ENCODE data around the gene EYA2. TPM values are rescaled to one million over a fixed set of nuclear protein-coding genes. Genes with fewer than 3 reads are reported as not detected.
"Not testable (repeated sequence)": the region's sequence is repeated elsewhere in the genome, so short reads cannot be mapped to it uniquely, and the experiment has no call there.

The EYA2 gene
- total RNA-seq, 1 donor from 2014 or later, result 1.8 TPM

GRCh38 chr20:46959081-46959692, 64.5 kb downstream of the EYA2 start:
- H3K27me3 Mint-ChIP-seq (ENCODE audit: insufficient read depth, low read depth), result peaks cover 12% of the 10 kb centered on the region
- Histone ChIP-seq H3K36me3 (no peaks in the 10 kb centered on the region), H3K79me2 (ENCODE audit: low read depth) (no peaks in the 10 kb centered on the region), H2AFZ (replicated peaks) (no peak overlapping the region), H3K4me1 (peaks cover 8% of the 10 kb centered on the region), H3K9ac (no peak overlapping the region), H4K20me1 (ENCODE audit: low read depth) (no peaks in the 10 kb centered on the region), H3K27me3 (no peaks in the 10 kb centered on the region), H3K27ac (no peak overlapping the region), H3K4me3 (no peak overlapping the region), H3F3A (ENCODE audit: low read depth) (no peaks in the 10 kb centered on the region), H3K9me3 (ENCODE audit: low read depth) (no peaks in the 10 kb centered on the region), H3K4me2 (no peak overlapping the region)
- TF ChIP-seq CTCF (IDR thresholded peaks at IDR 0.05), result no peak
- TF ChIP-seq EZH2 (IDR thresholded peaks at IDR 0.05), result no peak
- no peak for DNase-seq (ENCODE audit: low spot score)
- H3K4me3 Mint-ChIP-seq, result no peak overlapping the region
- peaks cover 7% of the 10 kb centered on the region for H3K9me3 Mint-ChIP-seq
- peaks cover 27% of the 10 kb centered on the region for H3K4me1 Mint-ChIP-seq
- peak overlapping the region; percentile 64 for H3K27ac Mint-ChIP-seq
- H3K36me3 Mint-ChIP-seq, result no peaks in the 10 kb centered on the region

GRCh38 chr20:46959821-46960220, 65.2 kb downstream of the EYA2 start:
- no peak overlapping the region for H3K27ac ChIP-seq

GRCh38 chr20:46960536-46960935, 65.9 kb downstream of the EYA2 start:
- Histone ChIP-seq H4K20me1 (ENCODE audit: low read depth) (no peaks in the 10 kb centered on the region), H3K4me1 (peaks cover 8% of the 10 kb centered on the region), H3K9me3 (ENCODE audit: low read depth) (no peaks in the 10 kb centered on the region), H3K36me3 (no peaks in the 10 kb centered on the region), H3K4me3 (no peak overlapping the region), H3K4me2 (no peak overlapping the region), H3F3A (ENCODE audit: low read depth) (no peaks in the 10 kb centered on the region), H3K27me3 (no peaks in the 10 kb centered on the region), H3K27ac (no peak overlapping the region), H2AFZ (replicated peaks) (peak overlapping the region; percentile 42), H3K79me2 (ENCODE audit: low read depth) (no peaks in the 10 kb centered on the region), H3K9ac (no peak overlapping the region)
- H3K27ac Mint-ChIP-seq, result no peak overlapping the region
- TF ChIP-seq EZH2phosphoT487 (IDR thresholded peaks at IDR 0.05) (no peak), EZH2 (IDR thresholded peaks at IDR 0.05) (no peak), CTCF (IDR thresholded peaks at IDR 0.05) (no peak)
- H3K27me3 Mint-ChIP-seq (ENCODE audit: insufficient read depth, low read depth), result peaks cover 12% of the 10 kb centered on the region
- DNase-seq (ENCODE audit: low spot score), result no peak
- H3K36me3 Mint-ChIP-seq, result no peaks in the 10 kb centered on the region
- no peak overlapping the region for H3K4me3 Mint-ChIP-seq
- H3K9me3 Mint-ChIP-seq, result peaks cover 7% of the 10 kb centered on the region
- peaks cover 24% of the 10 kb centered on the region for H3K4me1 Mint-ChIP-seq

More at GRCh38 chr20:46959821-46960220, 65.2 kb downstream of the EYA2 start:
- H3K27ac Mint-ChIP-seq, result peak overlapping the region; percentile 64
- H3F3A ChIP-seq (ENCODE audit: low read depth), result no peaks in the 10 kb centered on the region
- no peaks in the 10 kb centered on the region for H3K79me2 ChIP-seq (ENCODE audit: low read depth)
- H3K4me3 Mint-ChIP-seq, result no peak overlapping the region
- H3K9me3 Mint-ChIP-seq, result peaks cover 7% of the 10 kb centered on the region
- peaks cover 12% of the 10 kb centered on the region for H3K27me3 Mint-ChIP-seq (ENCODE audit: insufficient read depth, low read depth)
- TF ChIP-seq EZH2phosphoT487 (IDR thresholded peaks at IDR 0.05), result no peak
- no peak for TF ChIP-seq EZH2 (IDR thresholded peaks at IDR 0.05)
- no peak for TF ChIP-seq CTCF (IDR thresholded peaks at IDR 0.05)
- H3K27me3 ChIP-seq, result no peaks in the 10 kb centered on the region
- H3K9ac ChIP-seq, result no peak overlapping the region
- DNase-seq (ENCODE audit: low spot score), result no peak
- H3K4me2 ChIP-seq, result peak overlapping the region; percentile 38
- H4K20me1 ChIP-seq (ENCODE audit: low read depth), result no peaks in the 10 kb centered on the region
- H3K9me3 ChIP-seq (ENCODE audit: low read depth), result no peaks in the 10 kb centered on the region
- H3K4me1 Mint-ChIP-seq, result peaks cover 26% of the 10 kb centered on the region
- H3K36me3 Mint-ChIP-seq, result no peaks in the 10 kb centered on the region
- H2AFZ ChIP-seq (replicated peaks), result no peak overlapping the region
- no peak overlapping the region for H3K4me3 ChIP-seq
- peaks cover 8% of the 10 kb centered on the region for H3K4me1 ChIP-seq
- no peaks in the 10 kb centered on the region for H3K36me3 ChIP-seq

- not testable (repeated sequence) for H3K9ac ChIP-seq; H3K4me3 ChIP-seq; H3K27ac Mint-ChIP-seq; H4K20me1 ChIP-seq (ENCODE audit: low read depth); DNase-seq (ENCODE audit: low spot score); H3K4me3 Mint-ChIP-seq; H3F3A ChIP-seq (ENCODE audit: low read depth); H3K4me1 ChIP-seq; H3K9me3 Mint-ChIP-seq; H3K27me3 ChIP-seq; H3K36me3 ChIP-seq; H3K27ac ChIP-seq; H2AFZ ChIP-seq (replicated peaks); H3K36me3 Mint-ChIP-seq; H3K9me3 ChIP-seq (ENCODE audit: low read depth); H3K79me2 ChIP-seq (ENCODE audit: low read depth); H3K4me2 ChIP-seq
- H3K27me3 Mint-ChIP-seq (ENCODE audit: insufficient read depth, low read depth), result peaks cover 12% of the 10 kb centered on the region
- peaks cover 24% of the 10 kb centered on the region for H3K4me1 Mint-ChIP-seq
Measured at GRCh38 chr20:46961968-46962367, 67.3 kb downstream of the EYA2 start.
